IPS-11a (cell line): Measurements from ENCODE around the gene MED13L.

Experiments
- H3K4me3 ChIP-seq: one replicate; pipeline ENCODE4 v1.5.1; 2013; ENCODE audit warnings: low read depth, low read length, control low read depth

Gene MED13L

DNA sequence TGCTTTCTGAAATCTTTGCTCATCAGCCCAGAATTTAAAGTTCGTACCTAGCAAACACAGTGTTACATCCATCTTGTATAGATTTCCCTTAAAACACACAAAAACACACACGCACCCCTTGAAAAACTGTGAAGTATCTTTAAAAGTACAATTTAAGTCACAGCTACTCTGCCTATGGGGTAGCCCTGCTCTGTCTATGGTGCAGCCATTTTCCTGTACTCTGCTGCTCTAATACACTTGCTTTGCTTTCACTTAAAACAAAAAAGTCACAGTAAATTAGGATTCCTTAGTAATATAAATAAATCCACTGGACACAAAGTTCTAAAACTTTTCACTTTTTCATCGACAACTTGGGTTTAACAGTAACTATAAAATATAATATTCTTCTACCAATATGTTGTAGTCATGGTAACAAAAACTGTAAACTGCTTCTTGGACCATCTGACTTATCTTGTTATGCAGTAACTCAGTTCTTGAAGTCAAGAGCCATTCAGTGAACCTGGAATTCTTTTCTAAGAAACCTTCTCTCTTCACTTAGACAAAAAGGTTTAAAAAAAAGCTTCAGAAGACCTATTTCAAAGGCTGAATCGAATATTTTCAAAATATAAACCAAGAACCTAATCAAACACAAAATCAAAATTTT lies 63.5 kb downstream of the MED13L start:
- no peak overlapping the region for H3K4me3 ChIP-seq

DNA sequence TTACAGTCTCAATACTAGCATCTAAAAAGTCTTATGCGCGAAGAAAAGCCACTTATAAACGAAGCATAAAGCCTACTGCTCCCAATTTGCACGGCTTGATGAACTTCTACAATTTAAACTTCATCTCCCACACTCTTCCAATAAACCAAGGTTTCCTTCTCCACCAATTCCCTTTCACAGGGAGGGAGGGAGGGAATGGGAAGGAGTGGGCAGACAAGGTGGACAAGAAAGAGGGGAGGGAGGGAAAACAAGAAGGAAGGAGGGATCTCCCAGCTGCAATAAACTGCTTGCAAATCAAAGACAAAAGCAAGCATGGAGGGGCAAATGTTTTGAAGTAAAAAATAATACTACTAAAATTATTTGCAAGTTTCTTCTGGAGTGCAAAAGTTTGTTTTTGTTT lies 64.5 kb downstream of the MED13L start:
- H3K4me3 ChIP-seq = no peak overlapping the region

DNA sequence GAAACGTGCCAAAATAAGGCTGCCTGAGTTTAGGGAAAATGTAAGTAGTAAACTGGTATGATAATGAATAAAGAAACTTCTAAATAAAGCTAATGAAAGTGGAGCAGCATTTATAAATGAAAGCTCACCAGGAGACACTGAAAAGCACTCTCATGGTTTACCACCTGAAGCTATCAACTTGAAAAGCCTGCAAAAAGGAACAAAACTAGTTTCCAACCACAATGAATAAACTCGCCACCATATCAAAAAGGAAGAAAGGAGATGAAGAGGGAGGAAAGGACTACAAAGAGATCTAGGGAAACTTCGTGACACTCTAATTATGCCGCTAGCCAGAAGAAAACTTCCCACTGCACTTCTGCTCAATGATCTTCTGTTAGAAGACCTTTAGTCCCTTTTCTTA lies 66.7 kb downstream of the MED13L start:
- no peak overlapping the region for H3K4me3 ChIP-seq

DNA sequence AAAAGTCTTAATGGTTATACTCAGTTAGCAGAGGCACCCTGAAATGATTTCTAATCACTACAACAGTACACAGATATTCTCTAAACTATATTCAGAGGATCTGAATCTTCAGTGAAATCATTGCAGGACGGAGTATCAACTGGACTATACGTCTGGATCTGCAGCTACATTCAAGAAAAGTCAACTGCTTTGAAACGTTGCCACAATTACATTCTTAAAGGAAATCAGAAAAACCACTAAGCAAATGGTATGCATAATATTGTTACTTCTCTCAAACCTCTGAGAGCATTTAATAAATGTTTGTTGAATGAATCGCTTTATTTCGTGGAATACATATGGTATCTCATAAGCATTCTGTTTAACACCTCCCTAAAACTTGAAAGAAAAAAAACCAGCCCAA lies 67.4 kb downstream of the MED13L start:
- H3K4me3 ChIP-seq = no peak overlapping the region

DNA sequence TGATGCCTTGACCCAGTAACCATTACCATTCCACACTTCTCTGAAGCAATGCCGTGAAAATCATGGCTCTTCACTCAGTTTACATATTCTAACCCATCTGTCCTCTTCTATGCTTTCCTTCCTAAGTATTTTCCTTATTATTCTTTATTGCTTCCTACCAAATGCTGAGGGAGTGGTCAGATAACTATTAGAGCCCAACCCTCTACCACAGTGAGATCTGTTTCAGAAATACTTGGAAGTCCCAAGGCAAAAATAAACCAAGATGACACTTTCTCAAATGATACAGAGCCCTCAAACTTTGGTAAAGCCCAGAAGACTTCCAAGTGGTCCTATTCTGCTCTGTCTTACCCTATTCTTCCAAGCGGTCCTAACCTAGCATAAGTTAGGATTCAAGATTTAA lies 68.0 kb downstream of the MED13L start:
- no peak overlapping the region for H3K4me3 ChIP-seq

DNA sequence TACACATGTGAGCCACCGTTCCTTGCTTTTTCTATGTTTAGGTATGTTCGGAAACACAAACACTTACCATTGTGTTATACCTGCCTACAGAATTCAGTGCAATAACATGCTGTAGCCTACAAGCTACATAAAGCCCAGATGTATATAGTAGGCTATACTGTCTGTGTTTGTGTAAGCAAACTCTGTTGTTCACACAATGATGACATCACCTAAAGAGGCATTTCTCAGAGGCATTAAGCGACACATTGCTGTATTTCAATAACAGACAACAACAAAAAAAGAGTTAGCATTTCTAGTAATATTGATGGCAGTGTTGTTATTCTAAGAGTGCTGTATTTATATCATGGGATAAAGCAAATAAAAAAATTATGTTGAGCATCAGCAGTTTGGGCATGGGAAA lies 70.2 kb downstream of the MED13L start:
- no peak overlapping the region for H3K4me3 ChIP-seq

DNA sequence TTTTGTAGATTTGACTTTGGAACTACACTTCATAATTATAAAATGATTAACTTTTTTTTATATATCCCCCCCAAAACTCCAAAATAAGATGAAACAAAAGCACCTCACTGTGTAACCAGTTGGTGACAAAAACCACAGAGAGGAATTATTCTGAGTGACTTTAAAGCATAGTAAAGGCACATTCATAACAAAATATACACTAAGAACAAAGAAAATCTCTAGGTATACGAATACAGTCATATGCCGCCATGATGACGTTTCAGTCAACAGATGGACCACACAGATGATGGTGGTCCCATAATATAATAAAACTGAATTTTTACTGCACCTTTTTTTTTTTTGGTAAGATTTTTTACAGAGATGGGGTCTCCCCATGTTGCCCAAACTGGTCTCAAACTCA lies 70.7 kb downstream of the MED13L start:
- H3K4me3 ChIP-seq = no peak overlapping the region

DNA sequence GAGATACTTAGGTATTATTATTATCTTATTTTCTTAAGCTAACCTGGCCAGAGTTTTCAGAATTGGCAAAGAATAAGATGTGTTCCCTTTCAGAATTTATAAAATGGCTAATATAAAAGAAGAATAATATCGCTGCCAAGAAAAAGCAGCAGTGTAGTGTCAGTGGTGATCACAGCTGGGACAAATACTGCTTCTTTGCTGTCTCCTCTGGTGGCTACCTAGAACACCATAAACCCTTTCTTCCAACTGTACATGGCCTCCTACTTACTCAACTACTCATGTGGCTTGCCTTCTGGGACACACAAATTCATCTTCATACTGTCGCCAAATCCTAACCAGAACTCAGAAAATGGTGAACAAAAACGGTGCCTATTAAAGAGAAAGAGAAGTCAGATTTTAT lies 72.7 kb downstream of the MED13L start:
- H3K4me3 ChIP-seq = no peak overlapping the region

DNA sequence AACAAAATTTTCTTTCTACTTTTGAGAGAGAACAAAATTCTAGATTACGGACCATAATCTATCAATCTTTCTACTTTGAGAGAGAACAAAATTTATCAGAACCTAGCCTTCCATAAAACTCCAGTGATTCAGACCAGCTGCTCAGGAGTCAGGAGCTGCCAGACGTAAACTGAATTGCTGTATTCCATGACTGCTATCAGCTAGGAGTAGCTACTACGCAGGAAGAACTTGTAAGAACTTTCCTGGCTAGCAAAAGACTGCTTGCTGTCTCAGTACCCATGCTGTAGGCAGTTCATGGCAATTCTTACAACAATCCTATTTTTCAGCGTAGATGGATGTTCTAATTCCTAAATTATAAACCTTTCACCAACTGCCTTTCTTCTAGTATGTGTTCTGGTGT lies 73.3 kb downstream of the MED13L start:
- no peak overlapping the region for H3K4me3 ChIP-seq

DNA sequence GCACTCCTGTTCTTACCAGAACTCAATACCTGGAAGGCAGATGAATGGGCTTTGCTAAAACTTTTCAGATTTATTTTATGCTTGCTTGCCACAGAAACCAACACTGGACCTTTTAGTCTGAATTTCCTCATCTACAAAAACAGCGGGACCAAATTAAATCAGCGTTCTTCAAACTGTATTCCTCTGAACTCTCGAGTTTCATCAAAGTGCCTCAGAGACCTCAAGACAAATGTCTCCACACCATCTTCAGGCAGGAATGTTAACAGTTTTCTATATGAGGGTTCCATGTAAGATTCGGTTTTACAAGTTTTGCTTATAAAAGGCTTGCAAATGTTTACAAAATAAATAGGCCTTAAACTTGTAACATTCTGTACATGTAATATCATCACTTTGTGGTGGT lies 74.6 kb downstream of the MED13L start:
- H3K4me3 ChIP-seq = no peak overlapping the region

DNA sequence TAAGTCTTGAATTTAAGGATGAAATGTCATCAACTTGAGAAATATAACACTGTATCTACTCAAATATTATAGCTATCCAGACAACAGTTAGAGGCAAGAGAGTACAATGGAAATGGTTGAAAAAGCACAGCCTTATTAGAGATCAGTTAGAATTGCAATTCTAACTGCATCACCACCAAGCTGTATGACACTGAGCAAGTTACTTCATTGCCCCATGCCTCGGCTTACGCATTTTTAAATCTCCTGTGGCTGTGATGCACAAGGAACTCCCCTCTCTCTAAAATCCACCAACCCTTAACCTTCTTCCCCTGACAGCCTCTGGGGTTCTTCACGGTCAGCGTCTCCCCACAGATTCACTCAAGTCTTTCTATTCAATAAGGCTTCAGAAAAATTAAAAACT lies 75.1 kb downstream of the MED13L start:
- H3K4me3 ChIP-seq = no peak overlapping the region

DNA sequence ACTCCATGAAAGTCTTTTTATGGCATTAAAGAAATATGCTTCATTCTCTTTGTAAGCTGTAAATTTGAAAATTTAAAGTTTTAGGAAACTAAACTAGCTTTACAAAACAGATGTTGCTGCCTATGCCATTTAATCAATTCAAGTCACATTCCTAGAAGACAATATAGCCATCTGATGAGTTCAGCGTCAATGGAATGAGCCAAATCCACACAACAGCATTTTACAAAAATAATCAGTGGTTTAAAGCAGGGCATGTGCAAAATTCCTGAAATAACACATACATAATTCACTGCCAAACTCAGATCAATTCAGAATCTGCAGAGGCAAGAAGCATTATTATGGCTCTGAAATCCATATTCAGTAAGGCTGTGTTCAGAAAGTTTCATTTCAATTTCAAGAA lies 75.6 kb downstream of the MED13L start:
- no peak overlapping the region for H3K4me3 ChIP-seq

DNA sequence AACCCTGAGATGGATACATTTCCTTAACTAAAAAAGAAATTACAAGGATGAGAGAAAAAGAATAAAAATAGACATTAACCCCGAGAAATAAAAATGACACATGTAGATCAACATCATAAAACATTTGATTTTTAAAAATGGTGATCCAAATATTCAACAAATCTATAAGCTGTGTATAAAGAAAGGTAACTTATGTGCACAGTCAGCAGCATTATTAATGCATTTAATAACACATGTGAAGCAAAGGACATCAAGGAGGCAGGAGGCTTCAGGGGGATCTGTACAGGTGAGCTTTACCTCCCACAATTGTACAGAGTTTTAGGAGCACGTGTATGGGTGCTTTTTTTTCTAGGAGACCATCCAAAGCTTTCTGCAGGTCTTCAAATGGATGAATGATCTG lies 76.1 kb downstream of the MED13L start:
- no peak overlapping the region for H3K4me3 ChIP-seq

DNA sequence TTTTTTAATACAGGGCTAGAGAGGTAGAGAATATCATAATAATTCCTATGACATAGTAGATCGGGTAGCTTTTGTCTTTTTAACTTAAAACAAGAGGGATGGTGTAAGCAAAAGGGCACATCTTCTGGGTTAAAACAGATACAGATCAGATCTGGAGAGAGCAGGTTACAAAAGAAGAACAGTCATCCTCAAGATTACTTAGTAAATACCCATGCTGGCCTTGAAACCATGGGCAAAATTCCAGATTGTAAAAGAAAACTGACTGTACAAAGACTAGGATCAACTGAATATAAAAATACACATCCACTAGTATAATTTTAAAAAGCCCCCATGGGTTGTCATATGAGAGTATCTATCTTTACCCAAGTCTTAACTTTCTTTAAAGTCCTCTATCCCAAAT lies 76.7 kb downstream of the MED13L start:
- H3K4me3 ChIP-seq = no peak overlapping the region

DNA sequence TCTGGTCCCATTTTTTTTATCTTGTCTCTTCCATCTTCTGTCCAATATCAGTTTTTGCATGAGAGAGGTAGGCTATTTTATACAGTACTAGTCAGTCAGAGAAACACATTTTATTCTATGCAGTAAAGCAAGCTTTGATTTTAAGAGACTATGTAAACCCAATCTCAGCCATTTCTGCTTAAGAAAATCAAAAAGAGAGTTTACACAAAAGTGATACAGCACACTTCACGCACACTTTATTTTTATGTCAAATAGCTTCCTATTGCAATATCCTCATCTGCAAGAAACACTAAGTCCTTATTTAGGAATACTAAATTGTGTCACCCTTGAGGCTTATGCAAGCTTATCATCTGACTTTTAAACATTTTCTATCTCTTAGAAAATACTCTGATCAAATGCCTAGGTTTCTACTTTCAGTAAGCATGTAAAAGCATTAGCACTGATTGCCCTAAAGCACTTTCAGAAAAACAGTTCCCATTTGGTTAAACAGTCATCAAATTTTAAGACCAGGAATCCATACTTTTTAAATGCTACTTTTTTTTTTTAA lies 78.3 kb downstream of the MED13L start:
- no peak overlapping the region for H3K4me3 ChIP-seq

DNA sequence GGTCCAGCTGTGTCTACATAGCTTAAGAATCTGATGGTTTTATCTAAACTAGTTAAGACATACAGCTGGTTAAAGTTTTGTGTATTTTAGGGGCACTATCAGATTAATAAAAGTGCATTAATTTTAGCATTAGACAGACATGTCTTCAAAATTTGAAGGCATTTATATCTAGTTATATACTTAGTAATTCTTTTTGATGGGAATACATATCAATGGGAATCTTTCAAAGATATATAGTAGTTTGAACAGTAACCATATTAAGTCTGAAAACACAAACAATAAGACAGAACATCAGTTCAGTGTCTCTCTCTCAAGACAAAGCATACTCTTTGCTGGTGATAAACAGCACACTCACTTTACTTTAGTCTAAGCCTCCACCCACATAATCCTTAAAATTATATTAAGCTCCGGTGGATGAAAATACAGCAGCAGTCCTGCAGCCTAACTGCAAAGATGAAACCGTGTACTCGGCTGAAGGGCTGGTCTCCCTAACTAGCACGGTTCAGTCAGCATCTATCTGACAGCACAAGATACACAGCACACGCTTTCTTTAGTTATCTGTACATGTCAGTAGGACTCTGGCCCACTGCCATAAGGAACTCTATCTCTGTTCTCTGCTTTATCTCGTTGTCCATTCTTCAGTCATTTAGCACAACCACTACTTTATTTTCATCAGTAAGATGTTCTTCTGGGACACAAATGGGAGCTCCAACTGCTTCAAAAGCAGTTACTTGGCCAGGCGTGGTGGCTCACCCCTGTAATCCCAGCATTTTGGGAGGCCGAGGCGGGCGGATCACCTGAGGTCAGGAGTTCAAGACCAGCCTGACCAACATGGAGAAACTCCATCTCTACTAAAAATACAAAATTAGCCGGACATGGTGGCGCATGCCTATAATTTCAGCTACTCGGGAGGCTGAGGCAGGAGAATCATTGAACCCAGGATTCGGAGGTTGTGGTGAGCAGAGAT lies 80.5 kb downstream of the MED13L start:
- H3K4me3 ChIP-seq = no peak overlapping the region

DNA sequence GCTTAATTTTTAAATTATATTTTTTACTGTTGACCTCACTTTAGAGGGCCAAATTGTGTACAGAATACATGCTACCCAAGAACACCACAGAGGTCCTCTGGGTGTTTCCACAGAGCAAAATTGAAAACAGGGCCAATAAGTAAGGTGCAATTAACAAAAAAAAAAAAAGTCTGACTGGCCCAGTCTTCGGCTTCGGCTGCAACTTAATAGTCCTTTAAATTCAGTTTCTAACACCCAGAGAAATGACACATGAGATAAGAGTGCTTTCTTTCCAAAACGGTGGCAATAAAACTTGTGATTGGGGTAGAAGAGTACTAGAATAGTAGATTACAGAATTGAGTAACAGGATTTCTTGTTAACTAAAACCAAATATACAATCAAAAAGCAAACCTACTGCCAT lies 81.3 kb downstream of the MED13L start:
- H3K4me3 ChIP-seq = no peak overlapping the region

DNA sequence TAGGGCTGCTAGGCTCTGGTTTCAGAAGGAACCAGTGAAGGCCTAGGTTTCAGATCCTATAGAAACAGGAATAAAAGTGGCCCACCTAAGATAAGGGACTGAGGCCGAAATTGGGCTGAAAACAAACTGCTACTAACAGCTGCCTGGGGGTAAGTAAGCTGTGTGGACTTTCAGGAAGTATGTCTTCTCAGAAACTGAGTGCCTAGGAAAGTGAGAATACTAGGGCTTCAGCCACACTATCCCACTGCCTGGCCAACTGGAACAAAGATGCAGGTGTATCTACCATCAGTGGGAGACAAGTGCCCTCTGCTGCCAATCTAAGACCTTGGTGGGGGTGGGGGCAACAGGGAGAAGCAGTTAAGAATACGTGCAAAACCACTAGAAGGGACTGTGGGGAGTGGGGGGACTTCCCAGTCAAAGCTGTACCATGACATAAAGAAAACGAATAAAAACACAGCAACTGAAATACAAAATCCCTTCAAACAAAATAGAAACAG lies 82.5 kb downstream of the MED13L start:
- no peak overlapping the region for H3K4me3 ChIP-seq

DNA sequence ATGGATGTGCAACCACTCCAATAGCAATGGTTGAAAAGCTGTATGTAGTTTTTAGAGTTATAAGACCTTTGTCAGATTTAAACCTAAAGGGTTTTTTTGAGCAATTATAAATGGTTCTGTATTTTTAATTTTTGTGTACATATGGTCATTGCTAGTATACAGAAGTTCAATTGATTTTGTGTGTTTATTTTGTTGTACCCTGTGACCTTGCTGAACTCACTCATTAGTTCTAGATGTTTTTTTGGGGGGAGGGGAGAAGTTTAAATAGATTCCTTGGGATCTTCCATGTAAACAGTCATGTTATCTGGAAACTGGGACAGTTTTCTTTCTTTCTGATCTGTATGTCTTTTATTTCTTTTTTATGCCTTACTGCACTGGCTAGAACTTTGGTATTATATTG lies 87.8 kb downstream of the MED13L start:
- H3K4me3 ChIP-seq = no peak overlapping the region

DNA sequence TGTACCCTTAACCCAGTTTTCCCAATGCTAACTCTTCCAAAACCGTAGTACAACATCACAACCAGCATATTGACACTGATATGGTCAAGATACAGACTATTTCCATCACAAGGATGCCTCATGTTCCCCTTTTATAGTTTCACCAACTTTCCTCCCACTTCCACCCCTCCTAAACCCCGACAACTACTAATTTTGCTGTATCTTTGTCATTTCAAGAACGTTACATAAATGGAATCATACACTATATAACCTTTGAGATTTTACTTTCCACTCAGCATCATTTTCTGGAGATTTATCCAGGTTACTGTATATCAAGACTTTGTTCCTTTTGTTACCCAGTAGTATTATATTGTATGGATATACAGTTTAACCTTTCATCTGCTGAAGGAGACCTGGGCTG lies 88.9 kb downstream of the MED13L start:
- H3K4me3 ChIP-seq = no peak overlapping the region

DNA sequence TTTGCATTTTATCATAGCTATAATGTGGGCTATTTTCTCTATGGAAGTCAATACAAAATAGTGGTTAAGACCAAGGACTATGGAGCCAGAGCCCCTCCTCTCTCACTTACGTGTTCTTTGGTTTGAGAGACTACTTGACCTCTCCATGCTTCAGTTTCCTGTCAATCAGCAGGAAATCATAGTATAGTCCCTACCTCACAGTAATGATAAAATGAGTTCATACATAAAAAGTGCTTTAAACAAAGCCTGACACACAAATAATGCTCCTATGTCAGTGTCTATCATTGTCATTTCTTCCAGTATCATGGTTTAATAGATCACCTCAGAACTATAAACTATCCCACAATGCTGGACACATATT lies 90.4 kb downstream of the MED13L start:
- H3K4me3 ChIP-seq = no peak overlapping the region

DNA sequence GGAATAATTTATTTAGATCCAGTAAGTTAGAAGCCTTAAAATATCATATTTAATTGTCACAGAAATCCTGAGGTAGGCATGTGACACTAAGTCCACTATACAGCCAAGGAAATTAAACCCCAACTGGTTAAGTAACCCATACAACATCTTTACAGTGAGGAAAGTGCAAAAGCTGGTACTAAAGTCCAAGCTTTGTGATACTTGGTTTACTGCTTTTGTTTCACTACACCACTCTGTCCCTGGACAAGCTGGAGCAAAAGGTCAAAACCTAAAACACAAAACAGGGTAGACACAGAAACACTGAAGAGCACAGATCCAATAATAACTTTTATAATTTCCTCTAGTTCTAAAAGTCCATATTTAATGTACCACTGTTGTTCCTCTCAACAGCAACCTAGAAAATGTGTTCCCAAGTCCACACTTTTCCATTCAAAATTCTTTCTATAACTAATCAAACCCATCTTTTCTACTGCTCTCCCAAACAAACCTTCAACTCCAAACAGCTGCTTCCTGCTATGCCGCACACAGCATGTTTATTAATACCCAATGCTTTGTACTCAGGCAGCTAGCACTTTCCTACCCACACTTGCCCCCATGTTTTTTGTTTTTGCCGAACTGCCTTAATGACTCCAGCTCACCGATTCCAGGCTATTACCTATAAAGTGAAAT lies 90.9 kb downstream of the MED13L start:
- no peak overlapping the region for H3K4me3 ChIP-seq
